Mucosa of gallbladder (tissue), 1 donor: ENCODE measurements around the gene GNAS. TPM values are rescaled to one million over a fixed set of nuclear protein-coding genes. Genes with fewer than 3 reads are reported as not detected.

Experiments used
- DNase-seq: peaks from one replicate; pipeline ENCODE4 v3.0.0-alpha.2; 2020; ENCODE audit warnings: low spot score
- total RNA-seq: library from RNA; stranded (reverse); gene quantifications from one replicate; pipeline ENCODE4 v1.2.1, GENCODE V29; 2021
- donor health status: DM: no; HTN: no; CAD: no.

Gene GNAS
- total RNA-seq, 1 donor from 2014 or later = 801 TPM

- no peak for DNase-seq
These were observed 28.7 kb downstream of the GNAS start for GRCh38 chr20:58880994-58881752.

GRCh38 chr20:58882704-58883089, 30.2 kb downstream of the GNAS start:
- no peak for DNase-seq

GRCh38 chr20:58883241-58883691, 30.8 kb downstream of the GNAS start:
- no peak for DNase-seq

- no peak for DNase-seq
These were observed 32.5 kb downstream of the GNAS start for GRCh38 chr20:58884966-58885365.

- DNase-seq = no peak
These were observed 34.0 kb downstream of the GNAS start for GRCh38 chr20:58886546-58886945.

- no peak for DNase-seq
These were observed 35.6 kb downstream of the GNAS start for GRCh38 chr20:58888103-58888502.

GRCh38 chr20:58888521-58889333, 36.2 kb downstream of the GNAS start:
- DNase-seq = peak; percentile 77

- no peak for DNase-seq
These were observed 36.8 kb downstream of the GNAS start for GRCh38 chr20:58889334-58889760.

GRCh38 chr20:58889798-58890517, 37.4 kb downstream of the GNAS start:
- DNase-seq = no peak

- DNase-seq = peak; percentile 68
These were observed 38.1 kb downstream of the GNAS start for GRCh38 chr20:58890518-58891085.

GRCh38 chr20:58891086-58891717, 38.7 kb downstream of the GNAS start:
- DNase-seq = peak; percentile 68

- no peak for DNase-seq
These were observed 39.2 kb downstream of the GNAS start for GRCh38 chr20:58891718-58892140.

GRCh38 chr20:58892141-58892931, 39.8 kb downstream of the GNAS start:
- peak; percentile 60 for DNase-seq

- DNase-seq = no peak
These were observed 40.4 kb downstream of the GNAS start for GRCh38 chr20:58892932-58893224.

GRCh38 chr20:58893355-58894120, 41.0 kb downstream of the GNAS start:
- no peak for DNase-seq

GRCh38 chr20:58894652-58895447, 42.3 kb downstream of the GNAS start:
- DNase-seq = no peak

GRCh38 chr20:58895448-58896180, 43.1 kb downstream of the GNAS start:
- no peak for DNase-seq

- DNase-seq = no peak
These were observed 44.3 kb downstream of the GNAS start for GRCh38 chr20:58896820-58897219.
